Activated T-helper 2 cell treated with anti-CD3 and anti-CD28 coated beads, Interferon-gamma antibody, Interleukin-2, Interleukin-4, amounts not matched to agents 10 μg/mL and 5 μg/mL and 100 μg/mL, durations not matched to agents 14 hours and 24 hours and 36 hours (primary cell): ENCODE results near the gene CD9. TPM values are rescaled to one million over a fixed set of nuclear protein-coding genes. Genes with fewer than 3 reads are reported as not detected.

ENCODE experiments used
- DNase-seq: peaks from one replicate; pipeline ENCODE4 v3.0.0; 2021; ENCODE audit warnings: low spot score
- H3K27ac Mint-ChIP-seq: one replicate; pipeline ENCODE4 v1.8.0; 2021; ENCODE audit warnings: mixed read lengths
- H3K27me3 Mint-ChIP-seq: one replicate; pipeline ENCODE4 v1.8.0; 2021; ENCODE audit warnings: low read depth, mixed read lengths
- H3K36me3 Mint-ChIP-seq: one replicate; pipeline ENCODE4 v1.8.0; 2021; ENCODE audit warnings: low read depth, mixed read lengths
- H3K4me1 Mint-ChIP-seq: one replicate; pipeline ENCODE4 v1.8.0; 2021; ENCODE audit warnings: low read depth, mixed read lengths
- H3K4me3 Mint-ChIP-seq: one replicate; pipeline ENCODE4 v1.8.0; 2021; ENCODE audit warnings: low read depth, mild to moderate bottlenecking, moderate library complexity, mixed read lengths
- H3K9me3 Mint-ChIP-seq: one replicate; pipeline ENCODE4 v1.8.0; 2021; ENCODE audit warnings: mixed read lengths
- intact Hi-C: fragments of 100-400 bp; cut with micrococcal nuclease; formaldehyde crosslinking; loops from one replicate; pipeline ENCODE4 v1.15.1; 2023
- total RNA-seq: library from RNA; stranded (reverse); gene quantifications from 2 replicates; pipeline ENCODE4 v1.2.3, GENCODE V29; 2022

CD9 gene
- total RNA-seq, 1 donor from 2014 or later: 24.8 TPM

DNA sequence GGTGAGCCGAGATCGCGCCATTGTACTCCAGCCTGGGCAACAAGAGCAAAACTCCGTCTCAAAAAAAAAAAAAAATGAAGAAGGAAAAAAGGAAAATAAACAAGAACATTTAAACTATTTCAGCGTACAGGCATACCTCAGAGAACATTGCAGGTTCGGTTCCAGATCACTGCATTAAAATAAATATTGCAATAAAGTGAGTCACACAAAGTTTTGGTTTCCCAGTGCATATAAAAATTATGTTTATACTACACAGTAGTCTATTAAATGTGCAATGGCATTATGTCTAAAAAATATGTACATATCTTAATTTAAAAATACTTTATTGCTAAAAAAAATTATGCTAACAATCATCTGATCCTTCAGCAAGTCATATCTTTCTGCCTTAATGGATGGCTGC is 56.8 kb downstream of the CD9 start:
- Mint-ChIP-seq H3K9me3 (no peaks in the 10 kb centered on the region), H3K27me3 (peaks cover 13% of the 10 kb centered on the region), H3K4me1 (peaks cover 3% of the 10 kb centered on the region), H3K27ac (no peak overlapping the region), H3K4me3 (no peak overlapping the region), H3K36me3 (no peaks in the 10 kb centered on the region)
- DNase-seq: no peak
- intact Hi-C loops: no loop called here

DNA sequence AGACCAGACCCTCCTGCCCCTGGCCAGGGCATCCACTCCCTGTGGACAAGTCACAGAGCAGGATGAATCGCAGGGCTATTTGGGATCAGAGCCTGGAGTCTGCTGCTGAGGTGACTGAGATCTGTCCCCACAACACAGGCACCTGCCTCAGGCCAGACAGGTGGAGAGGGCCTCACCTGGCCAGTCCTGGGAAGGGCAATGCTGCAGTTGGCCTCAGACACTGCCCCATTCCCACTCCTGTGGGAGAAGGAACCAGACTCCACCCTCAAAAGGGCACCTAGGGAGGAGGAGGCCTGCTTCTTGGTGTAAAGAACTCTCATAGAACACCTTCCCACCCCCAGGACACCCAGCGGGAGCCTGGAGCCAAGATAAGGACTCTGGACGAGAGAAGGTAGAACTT is 62.0 kb downstream of the CD9 start:
- Mint-ChIP-seq H3K36me3 (no peaks in the 10 kb centered on the region), H3K27me3 (peaks cover 14% of the 10 kb centered on the region), H3K4me3 (no peak overlapping the region), H3K27ac (no peak overlapping the region), H3K9me3 (no peaks in the 10 kb centered on the region), H3K4me1 (peaks cover 18% of the 10 kb centered on the region)
- intact Hi-C loops: no loop called here
- no peak for DNase-seq

DNA sequence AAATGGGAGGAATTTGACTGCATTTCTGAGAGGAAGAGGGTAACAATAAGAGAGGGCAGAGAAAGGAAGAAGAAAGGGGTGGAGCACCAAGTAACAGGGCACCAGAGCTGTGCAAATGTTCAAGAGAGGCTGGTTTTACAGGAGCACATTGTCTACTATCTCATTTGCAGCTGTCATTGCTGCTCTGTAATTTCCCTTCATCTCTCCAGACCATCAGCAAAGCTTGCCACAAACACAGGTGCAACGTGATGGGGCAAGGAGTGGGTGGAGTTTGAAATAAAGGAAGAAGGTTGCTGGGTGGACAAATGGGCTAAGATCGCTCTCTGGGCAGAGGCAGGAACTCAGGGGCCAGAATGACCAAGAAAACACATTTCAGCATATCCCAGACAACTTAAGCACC is 62.4 kb downstream of the CD9 start:
- H3K36me3 Mint-ChIP-seq: no peaks in the 10 kb centered on the region
- H3K4me3 Mint-ChIP-seq: no peak overlapping the region
- peaks cover 20% of the 10 kb centered on the region for H3K4me1 Mint-ChIP-seq
- peaks cover 12% of the 10 kb centered on the region for H3K27me3 Mint-ChIP-seq
- intact Hi-C loops: no loop called here
- H3K27ac Mint-ChIP-seq: no peak overlapping the region
- H3K9me3 Mint-ChIP-seq: no peaks in the 10 kb centered on the region
- no peak for DNase-seq

- intact Hi-C loops: no loop called here
- DNase-seq: no peak
- peaks cover 3% of the 10 kb centered on the region for H3K27me3 Mint-ChIP-seq
- no peak overlapping the region for H3K27ac Mint-ChIP-seq
- H3K4me3 Mint-ChIP-seq: no peak overlapping the region
- H3K9me3 Mint-ChIP-seq: no peaks in the 10 kb centered on the region
- H3K4me1 Mint-ChIP-seq: peaks cover 20% of the 10 kb centered on the region
- no peaks in the 10 kb centered on the region for H3K36me3 Mint-ChIP-seq
These were observed 63.7 kb downstream of the CD9 start for GRCh38 chr12:6263931-6264330.

DNA sequence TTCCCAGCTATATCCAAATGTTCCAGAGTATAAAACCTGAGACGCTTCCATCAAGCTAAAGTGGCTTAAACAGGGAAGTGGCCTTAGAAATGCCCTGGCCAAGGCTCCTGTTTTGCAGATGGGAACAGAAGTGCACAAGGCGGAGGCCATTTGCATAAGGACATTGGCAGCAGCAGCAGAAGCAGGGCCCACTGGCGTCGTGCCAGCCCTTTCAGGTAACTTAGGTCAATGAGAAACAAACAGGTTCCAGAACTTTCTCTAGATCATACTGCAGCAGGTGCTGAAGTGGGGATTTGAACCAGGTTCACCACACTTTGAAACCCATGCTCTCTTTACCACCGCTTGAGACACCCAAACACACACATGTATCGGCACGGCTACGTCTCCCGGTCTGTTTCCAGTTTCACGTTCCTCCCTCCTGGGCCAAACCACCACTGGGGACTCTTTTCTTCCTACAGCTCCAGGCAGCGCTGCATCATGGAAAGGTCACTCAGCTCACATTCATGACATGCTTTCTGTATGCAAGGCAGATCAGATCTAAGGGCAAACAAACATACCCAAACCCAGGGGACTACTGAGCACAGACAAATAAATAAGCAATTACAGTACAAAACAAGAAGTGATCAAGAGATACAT is 64.3 kb downstream of the CD9 start:
- Mint-ChIP-seq H3K9me3 (no peaks in the 10 kb centered on the region), H3K4me1 (peaks cover 20% of the 10 kb centered on the region), H3K4me3 (no peak overlapping the region), H3K36me3 (no peaks in the 10 kb centered on the region), H3K27me3 (peaks cover 1% of the 10 kb centered on the region), H3K27ac (no peak overlapping the region)
- intact Hi-C loops: loop anchor here (5.0 kb wide), 1 partner anchor 32 kb away; no protein-coding TSS in a partner anchor
- DNase-seq: no peak

DNA sequence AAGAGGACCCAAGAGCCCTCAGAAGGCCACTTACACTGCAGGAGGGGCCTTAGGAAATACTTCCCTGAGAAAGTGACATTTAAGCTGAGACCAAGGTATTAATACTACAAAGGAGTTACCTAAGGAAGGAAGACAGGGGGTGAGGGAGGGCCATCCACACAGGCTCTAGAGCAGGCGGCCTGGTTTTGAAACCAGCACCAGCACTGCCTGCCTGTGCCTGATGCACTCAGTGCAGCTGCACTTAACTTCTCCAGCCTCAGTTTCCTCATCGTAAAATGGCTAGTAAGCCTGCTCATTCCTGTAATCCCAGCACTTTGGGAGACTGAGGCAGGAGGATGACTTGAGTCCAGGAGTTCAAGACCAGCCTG is 64.8 kb downstream of the CD9 start:
- H3K27me3 Mint-ChIP-seq: peaks cover 1% of the 10 kb centered on the region
- no peaks in the 10 kb centered on the region for H3K36me3 Mint-ChIP-seq
- intact Hi-C loops: loop anchor here (5.0 kb wide), 1 partner anchor 33 kb away; no protein-coding TSS in a partner anchor
- H3K27ac Mint-ChIP-seq: no peak overlapping the region
- no peaks in the 10 kb centered on the region for H3K9me3 Mint-ChIP-seq
- DNase-seq: no peak
- H3K4me3 Mint-ChIP-seq: no peak overlapping the region
- peaks cover 20% of the 10 kb centered on the region for H3K4me1 Mint-ChIP-seq

DNA sequence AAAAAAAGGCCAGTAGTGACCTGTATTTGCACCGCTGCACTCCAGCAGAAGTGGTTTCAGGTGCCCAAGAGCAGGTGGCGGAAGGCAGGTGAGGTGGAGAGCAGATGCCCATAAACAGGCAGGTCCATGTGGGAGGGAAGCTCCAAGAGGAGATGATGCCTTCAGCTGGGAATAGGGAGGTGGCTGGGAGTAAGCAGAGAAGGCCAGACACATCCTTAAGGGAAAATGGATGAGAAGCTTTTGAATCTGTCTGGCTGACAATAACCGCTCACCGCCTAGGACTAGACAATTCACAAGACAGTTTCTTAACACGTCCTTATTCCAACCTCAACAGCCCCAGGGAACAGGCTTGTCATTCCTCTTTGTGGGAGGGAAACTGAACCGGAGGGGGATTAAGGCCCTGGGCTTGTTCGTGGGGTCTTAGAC is 66.4 kb downstream of the CD9 start:
- peaks cover 17% of the 10 kb centered on the region for H3K4me1 Mint-ChIP-seq
- H3K27me3 Mint-ChIP-seq: peaks cover 4% of the 10 kb centered on the region
- H3K9me3 Mint-ChIP-seq: no peaks in the 10 kb centered on the region
- H3K36me3 Mint-ChIP-seq: no peaks in the 10 kb centered on the region
- intact Hi-C loops: loop anchor here (5.0 kb wide), 1 partner anchor 34 kb away; no protein-coding TSS in a partner anchor
- peak overlapping the region; percentile 57 for H3K27ac Mint-ChIP-seq
- H3K4me3 Mint-ChIP-seq: no peak overlapping the region
- DNase-seq: no peak

DNA sequence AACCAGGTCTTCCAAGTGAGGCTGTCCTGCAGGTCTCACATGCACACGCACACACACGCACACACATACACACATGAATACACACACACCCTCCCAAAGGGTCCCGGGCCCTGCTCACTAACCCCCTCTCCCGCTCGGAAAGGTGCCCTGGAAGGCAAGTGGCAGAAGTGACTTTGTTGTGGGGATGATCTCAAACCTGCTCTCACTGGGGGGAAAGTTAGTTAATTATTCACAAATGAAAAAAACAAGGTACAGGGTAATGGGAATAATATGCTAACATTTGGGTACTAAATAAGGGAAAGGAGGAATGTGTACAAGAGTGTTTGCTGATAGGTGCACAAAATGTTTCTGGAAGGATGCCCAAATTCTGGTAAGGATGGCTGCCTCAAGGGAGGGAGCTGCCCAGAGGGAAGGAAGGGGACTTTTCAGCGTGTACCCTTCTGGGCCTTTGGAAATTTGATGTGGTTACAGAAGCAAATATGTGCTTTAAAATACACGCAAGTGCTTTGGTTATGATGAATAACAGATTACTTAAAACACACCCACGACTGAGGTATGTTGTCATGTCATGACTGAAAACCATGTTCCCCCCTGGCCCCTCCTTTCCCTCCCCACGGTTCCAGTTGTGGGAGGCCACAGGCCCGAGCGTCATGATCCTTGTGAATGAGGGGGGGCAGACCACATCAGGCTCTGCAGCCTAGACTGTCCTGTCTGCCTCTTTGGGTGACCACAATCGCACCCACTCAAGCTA is 66.9 kb downstream of the CD9 start:
- Mint-ChIP-seq H3K9me3 (no peaks in the 10 kb centered on the region), H3K27me3 (peaks cover 4% of the 10 kb centered on the region), H3K27ac (peak overlapping the region; percentile 57), H3K4me3 (no peak overlapping the region), H3K4me1 (peaks cover 17% of the 10 kb centered on the region), H3K36me3 (no peaks in the 10 kb centered on the region)
- DNase-seq: no peak
- intact Hi-C loops: loop anchor here (1.0 to 5.0 kb wide), 3 partner anchors 35 to 100 kb away; no protein-coding TSS in a partner anchor

DNA sequence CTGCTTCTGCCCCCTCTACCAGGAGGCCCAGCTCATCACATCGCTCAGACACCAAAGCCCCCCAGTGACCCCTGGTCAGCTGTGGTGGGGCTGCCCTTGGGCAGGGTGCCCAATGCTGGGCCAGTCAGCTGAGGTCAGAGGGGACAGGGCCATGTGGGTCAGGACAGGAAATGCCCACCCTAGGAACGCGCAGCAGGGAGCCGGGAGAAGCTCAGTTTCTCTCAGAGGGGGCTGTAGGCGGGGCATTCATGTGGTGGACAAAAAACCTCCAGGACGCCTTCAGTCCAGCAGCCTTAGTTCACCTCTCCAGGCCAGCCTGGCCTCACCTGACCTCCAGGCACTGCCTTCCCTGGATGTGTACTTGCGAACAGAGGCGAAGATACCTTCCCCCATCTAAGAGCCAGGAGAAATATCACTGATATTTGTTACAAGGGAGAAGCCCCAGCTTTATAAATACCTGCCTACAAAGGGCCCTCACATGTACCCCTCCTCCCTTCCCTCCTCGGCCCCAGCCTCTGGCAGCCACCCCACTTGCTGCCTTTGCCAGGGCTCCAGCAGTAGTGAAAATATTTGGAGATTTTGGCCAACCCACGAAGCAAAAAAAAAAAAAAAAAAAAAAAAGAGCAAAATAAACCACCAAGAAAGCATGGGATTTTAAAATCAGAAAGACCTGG is 68.4 kb downstream of the CD9 start:
- H3K4me3 Mint-ChIP-seq: no peak overlapping the region
- no peak overlapping the region for H3K27ac Mint-ChIP-seq
- H3K36me3 Mint-ChIP-seq: no peaks in the 10 kb centered on the region
- H3K27me3 Mint-ChIP-seq: peaks cover 3% of the 10 kb centered on the region
- intact Hi-C loops: loop anchor here (5.0 kb wide), 1 partner anchor 36 kb away; no protein-coding TSS in a partner anchor
- no peak for DNase-seq
- H3K4me1 Mint-ChIP-seq: peaks cover 21% of the 10 kb centered on the region
- H3K9me3 Mint-ChIP-seq: no peaks in the 10 kb centered on the region

- Mint-ChIP-seq H3K4me1 (peaks cover 18% of the 10 kb centered on the region), H3K27ac (no peak overlapping the region), H3K36me3 (no peaks in the 10 kb centered on the region), H3K4me3 (no peak overlapping the region), H3K27me3 (peaks cover 8% of the 10 kb centered on the region), H3K9me3 (no peaks in the 10 kb centered on the region)
- DNase-seq: no peak
- intact Hi-C loops: loop anchor here (5.0 kb wide), 1 partner anchor 38 kb away; no protein-coding TSS in a partner anchor
These were observed 69.8 kb downstream of the CD9 start for GRCh38 chr12:6269986-6270385.

- Mint-ChIP-seq H3K4me3 (no peak overlapping the region), H3K4me1 (peaks cover 18% of the 10 kb centered on the region), H3K27ac (no peak overlapping the region), H3K9me3 (no peaks in the 10 kb centered on the region), H3K27me3 (peaks cover 16% of the 10 kb centered on the region), H3K36me3 (no peaks in the 10 kb centered on the region)
- intact Hi-C loops: no loop called here
- DNase-seq: no peak
These were observed 71.1 kb downstream of the CD9 start for GRCh38 chr12:6271281-6271680.

DNA sequence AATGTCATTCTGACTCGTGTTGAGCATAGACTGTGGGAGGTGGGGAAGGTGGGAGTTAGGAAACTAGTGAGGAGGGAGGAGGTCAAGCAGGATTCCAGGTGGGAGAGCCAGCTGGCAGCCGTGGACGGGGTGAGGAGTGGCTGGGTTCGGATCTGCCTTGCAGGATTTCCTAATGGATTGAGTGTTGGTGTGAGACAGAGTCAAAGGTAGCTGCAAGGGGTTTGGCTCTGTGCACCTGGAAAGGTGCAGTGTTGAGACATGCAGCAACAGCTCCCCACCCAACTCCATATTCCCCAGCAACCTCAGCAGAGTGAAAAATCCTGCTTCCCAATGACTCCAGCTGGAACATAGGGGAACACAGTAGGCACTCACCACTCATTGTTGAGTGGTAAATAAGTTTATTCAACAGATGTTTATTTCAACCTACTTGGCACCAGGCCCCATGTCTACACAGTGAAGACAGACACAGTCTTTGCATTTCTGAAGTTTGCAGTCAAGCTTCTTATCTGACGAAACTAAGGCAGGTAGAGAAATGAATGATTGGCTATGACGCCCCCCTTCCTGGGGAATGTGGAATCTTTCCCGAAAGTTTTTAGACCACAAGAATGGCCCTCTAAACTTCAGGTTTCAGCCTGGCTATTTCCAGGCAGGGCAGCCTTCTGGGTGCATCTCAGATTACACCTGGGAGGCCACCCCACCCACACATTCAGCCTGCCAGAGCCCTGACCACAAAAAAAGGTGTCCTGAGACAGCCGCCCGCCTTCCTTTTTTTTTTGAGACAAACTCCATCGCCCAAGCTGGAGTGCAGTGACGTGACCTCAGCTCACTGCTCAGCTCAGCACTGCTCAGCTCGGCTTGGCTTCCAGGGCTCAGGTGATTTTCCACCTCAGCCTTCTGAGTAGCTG is 72.4 kb downstream of the CD9 start:
- H3K9me3 Mint-ChIP-seq: no peaks in the 10 kb centered on the region
- no peak for DNase-seq
- H3K36me3 Mint-ChIP-seq: no peaks in the 10 kb centered on the region
- peak overlapping the region; percentile 1 for H3K4me3 Mint-ChIP-seq
- H3K27ac Mint-ChIP-seq: no peak overlapping the region
- intact Hi-C loops: no loop called here
- peaks cover 26% of the 10 kb centered on the region for H3K27me3 Mint-ChIP-seq
- peaks cover 11% of the 10 kb centered on the region for H3K4me1 Mint-ChIP-seq
